Left hindlimb (tissue), 1 donor: ENCODE data around the gene MORN1.

Experiments used
- DNase-seq: peaks from one replicate; pipeline ENCODE4 v3.0.0-alpha.2; 2018

The MORN1 gene

DNA sequence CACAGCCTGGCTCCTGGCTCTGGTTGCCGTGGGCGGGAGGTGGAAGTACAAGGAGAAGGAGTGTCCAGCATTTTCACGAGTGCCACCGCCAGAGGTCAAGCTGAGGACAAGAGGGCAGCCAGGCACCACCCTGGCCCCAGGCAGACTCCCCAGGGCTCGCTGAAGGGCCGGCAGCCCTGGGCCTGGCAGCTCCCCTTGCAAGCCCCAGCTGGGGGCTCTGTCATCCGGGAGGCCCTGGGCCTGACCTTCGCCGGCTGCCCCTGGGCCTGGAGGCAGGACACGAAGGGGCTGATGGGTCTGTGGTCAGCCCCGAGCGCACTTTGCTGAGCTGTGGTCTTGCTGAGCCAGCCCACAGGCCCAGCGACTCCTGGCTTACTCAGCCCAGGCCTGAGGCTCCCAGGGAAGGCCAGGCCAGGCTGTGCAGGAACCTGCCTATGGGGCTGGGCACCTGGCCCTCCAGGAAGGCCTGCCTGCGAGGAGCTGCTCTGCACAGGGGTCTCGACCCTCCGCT lies 74.8 kb downstream of the MORN1 start:
- no peak for DNase-seq

DNA sequence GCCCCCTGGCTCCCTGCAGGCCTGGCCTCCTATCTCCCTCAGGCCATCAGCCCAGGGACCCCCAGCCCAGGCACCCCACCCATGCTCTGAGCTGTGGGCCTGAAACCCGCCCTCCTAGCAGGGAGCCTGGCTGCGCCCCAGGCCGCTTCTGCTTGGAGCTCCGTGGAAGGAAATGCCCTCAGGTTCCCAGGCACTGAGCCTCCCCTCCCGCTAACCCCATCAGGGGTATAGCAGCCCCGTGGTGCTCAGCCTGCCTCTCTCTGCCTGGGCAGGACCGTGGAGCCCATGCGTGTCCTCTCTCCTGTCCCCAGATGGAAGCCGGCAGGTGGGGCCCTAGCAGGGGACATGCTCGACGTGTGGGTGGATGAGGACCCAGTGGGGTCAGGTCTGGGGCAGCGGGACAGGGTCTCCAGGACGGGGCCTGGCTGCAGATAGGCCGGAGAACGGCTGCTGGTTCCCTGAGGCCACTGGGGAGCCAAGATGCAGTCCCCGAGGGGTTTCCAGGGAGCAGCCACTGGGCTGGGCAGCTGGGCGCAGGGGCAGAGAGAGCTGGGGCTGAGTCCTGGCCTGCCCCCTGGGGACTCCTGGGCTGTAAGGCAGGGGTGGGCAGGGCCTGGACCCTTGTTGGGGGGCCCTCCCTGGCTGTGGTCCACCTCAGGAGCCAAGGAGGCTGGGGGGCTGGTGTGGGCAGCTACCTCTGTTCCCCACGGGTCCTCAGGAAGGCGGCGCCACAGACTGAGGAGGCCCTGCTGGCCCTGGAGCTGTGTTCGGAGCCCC lies 75.5 kb downstream of the MORN1 start:
- DNase-seq, result no peak

DNA sequence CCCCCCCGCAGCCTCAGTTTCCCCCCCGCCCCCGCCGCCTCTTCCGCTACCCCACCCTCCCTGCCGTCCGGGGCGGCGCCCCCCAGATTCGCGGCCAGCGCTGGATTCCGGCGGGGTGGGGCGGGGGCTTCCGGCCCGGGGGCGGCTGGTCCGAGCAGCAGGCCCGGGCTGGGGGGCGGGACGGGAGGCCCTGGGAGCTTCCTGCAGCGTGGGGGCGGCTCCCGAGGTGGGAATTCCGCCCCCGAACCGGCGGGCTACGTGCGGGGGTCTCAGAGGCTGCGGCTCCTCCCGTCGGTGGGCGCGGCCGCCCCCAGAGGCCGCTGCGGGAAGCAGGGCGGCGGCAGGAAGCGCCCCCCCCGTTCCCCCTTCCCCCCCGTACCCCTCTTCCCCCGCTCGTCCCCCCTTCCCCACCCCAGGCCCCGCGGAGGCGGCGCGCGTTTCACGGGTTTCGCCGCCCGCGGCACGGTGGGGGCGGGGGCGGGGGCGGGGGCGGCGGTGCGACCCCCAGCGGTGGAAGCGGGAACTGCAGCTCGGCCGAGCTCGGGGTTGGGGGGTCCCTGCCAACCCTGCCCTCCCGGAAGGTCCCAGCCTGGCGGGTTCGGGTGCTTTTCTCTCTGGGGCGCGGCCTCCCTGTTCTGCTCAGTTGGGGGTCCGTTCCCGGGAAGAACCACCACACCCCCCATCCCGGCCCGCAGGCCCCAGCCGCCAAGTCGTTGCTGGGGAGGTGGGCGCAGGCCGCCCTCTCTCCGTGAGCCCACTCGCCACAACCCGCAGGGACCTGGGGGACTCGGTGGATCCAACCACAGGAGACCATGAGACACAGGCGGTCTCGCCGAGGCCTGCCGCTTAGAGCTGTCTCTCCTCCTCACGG lies 76.3 kb downstream of the MORN1 start:
- DNase-seq, result peak; percentile 90

DNA sequence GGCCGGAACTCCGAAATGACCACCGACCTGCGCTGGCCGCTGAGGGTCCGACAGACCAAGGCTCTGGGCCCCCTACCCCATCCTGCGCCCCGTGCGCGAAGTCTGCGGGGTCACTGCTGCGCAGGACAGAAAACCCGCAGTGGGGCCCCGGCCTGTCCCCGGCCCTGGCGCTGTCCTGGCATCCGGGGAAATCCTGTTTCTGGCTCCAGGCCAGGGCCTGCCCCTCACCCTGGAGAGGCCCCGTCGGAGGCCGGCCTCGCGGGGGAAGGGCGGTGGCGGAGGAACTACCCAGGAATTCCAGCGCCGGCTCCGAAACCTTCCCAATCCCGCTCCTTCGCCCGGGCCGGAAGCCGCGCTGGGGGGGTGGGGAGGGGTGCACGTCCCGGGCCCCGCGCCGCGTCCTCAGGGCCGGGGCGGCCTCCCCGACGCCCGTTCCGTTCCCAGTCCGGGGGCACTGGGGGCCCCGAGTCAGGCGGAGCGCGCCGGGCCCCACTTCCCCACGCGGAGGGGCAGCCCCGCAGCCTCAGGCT lies 77.0 kb downstream of the MORN1 start:
- DNase-seq, result peak; percentile 88

DNA sequence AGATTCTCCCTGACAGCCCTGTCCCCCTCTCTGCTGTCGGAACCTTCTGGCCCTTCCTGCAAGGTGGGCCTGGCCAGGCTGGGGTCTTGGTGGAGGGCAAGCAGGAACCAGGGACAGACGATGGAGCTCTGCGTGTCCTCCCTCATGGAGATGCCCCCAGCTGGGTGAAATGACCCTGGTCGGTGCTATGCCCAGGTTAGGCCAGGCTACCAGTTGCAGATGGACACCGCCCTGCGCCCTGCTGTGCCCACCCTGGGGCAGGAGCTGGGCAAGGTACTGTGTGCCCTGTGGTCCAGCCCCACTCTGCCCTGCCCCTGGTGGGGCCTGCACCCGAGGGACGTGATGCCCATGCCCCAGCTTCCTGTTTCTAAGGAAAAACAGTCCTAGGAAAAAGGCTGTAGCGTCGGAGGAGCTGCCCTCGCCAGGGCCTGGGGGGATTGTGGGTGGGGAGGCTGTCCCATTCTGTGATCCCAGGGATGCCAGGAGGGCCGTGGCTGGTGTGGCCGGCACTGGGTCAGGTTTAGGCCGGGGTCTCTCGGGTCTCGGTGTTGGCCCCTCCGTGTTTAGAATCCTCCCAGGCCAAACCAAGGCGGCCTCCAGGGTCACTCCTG lies 77.6 kb downstream of the MORN1 start:
- DNase-seq, result no peak

DNA sequence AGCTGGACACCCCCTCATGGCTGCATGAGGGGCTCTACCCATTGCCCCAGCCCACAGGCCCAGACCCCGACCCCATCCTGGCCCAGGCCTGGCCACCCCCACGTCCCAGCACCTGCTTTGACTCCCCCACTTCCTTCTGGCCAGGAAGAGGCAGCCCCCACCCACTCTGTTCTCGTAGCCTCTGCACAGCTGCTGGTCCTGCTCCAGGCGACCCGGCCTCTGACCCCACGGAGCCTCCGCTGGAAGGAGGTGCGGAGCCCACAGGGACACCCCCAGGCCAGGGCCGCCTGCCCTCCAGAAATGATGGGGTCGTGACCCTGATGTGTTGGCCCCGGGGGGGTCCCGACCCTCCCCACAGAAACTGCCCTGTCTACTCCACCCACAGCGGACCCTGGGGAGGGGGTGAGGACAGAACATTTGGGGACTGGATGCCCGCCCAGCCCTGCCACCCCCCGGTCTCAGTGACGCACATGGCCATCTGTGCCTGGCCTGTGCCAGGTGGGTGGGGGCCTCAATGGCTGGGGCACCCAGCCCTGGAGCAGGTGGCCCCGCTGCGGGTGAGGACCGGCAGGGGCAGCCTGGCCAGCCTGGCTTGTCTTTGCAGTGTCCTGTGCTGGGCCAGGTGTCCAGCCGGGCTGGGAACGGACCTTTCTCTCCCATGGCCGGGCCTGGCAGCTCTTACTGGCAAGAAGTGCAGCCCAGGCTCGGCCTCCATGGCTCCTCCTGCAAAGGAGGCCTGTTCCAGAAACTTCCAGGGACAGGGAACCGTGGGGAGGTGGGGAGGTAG lies 78.6 kb downstream of the MORN1 start:
- peak; percentile 77 for DNase-seq

DNA sequence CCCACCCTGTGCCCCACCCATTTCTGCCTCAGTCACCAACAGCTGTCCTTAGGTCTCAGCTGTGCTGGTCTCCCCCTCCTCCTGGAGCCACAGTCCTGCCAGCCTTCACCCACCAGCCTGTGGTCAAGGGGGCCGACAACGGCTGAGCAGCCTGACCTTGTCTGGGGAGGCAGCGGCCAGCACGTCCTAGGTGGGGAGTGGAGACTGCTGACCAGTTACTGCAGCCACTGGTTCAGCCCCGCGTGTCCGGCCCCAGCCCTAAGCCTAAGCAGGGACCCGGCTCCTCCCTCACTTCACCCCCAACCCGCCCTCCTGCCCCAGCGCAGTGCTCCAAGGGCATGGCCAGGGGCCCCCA lies 79.2 kb downstream of the MORN1 start:
- no peak for DNase-seq

DNA sequence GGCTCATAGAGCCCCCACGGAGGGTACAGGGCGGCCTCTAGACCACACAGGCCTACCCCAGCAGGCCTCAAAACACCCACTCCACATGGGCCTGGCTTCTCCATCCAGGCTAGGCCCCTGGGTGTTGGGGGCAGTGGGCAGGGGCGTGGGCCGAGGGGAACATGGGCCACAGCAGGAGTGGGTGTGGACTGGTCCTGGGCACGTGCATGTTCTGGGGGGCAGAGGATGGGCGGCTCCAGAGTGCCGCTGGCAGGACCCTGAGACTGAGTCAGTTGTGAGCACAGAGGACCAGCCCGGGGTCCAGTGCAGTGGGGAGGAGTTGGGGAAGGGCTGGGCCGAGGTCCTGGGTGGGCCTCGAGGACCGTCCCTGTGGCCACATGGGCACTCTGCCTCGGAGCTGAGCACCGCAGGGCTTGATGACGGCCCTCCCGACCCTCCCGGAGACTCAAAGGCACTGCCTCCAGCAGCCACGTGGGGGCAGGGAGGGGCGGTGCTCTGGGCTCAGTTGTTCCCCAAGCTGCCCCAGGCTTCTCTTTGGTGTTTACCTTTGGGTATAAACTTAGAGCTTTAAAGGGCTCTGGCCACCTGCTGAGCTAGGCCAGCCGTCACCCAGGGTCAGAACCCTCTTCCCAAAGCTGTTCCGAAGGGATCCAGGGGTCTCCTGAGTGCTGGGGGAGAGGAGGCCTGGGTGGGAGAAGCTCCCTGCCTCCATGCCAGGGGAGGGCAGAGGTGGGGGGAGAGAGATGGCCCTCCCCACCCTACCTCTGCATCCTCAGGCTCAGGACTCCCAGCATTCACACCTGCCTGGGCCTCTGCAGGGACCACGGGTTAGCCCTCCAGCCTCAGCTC lies 79.9 kb downstream of the MORN1 start:
- peak; percentile 82 for DNase-seq

DNA sequence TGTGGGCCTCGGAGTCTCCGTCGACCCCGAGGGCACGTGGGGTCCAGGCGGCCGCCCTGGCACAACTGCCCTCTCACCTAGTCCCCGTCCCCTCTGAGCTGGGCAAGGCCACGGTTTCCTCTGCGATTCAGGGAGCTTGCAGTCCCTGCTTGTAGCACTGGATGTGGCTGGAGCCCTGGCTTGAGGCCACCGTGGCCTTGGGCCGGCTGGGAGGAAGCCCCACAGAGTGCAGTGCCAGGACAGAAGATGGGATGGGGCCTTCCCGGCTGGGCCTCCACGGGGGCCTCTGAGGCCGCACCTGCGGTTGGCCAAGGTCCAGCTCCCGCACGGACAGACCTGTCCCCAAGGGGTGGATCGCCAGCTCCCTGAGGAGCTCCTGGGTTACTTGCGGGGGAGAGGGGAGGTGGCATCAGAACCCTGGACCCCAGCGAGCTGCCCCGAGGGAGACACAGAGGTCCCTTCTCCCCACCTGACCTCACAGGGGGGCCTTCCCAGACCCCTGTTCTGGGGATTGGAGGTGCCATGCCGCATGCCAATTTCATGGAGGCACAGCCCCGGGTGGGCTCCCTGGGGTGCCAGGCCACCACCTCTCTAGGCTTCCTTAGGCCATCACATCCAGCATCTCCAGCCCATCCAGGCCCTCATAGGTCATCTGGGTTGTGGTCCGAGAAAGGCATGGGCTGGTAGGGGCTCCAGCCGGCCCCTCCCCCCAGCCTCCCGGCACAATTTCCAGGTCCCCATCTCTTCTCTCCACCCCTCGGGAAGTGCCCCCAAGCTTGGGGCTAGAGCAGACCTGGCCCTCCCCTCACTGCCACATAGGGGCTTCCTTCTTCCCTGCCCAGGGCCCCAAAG lies 80.8 kb downstream of the MORN1 start:
- no peak for DNase-seq

DNA sequence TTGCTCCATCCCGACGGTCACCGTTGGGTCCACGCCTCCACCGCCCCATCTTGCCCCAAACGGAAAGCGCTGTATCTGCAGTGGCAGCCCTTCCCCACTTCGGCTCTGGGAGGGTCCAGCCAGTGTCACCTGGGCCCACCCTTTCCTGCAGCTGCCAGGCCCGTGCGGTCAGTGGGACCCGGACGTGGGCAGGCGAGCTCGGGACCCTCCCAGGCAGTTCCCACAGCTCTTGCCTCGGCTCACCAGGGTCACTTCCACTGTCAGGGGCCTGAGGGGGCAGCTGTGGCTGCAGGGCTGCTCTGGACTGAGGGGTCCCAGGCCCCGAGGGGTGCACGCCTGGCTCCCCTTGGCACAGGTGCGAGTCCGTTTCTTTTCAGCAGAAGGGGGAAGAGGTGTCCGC lies 82.5 kb downstream of the MORN1 start:
- DNase-seq, result no peak

DNA sequence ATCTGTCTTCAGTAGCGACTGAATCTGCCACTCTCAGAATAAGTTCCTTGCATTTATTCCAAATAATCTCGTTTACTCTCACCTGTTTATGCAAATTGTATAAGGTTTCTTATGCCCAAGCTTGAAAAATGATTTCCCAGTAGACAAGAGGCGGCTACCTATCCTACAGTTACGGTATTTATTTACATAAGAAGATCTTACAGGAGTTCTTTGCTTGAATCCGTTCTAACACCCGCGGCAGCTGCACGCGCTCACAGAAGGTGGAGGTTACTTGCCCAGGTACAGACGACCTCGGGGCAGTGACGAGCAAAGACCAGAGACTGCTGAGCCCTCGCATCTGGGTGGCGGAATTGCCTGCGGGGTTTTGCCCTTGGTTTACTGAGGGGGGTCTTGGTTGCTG lies 83.4 kb downstream of the MORN1 start:
- no peak for DNase-seq

DNA sequence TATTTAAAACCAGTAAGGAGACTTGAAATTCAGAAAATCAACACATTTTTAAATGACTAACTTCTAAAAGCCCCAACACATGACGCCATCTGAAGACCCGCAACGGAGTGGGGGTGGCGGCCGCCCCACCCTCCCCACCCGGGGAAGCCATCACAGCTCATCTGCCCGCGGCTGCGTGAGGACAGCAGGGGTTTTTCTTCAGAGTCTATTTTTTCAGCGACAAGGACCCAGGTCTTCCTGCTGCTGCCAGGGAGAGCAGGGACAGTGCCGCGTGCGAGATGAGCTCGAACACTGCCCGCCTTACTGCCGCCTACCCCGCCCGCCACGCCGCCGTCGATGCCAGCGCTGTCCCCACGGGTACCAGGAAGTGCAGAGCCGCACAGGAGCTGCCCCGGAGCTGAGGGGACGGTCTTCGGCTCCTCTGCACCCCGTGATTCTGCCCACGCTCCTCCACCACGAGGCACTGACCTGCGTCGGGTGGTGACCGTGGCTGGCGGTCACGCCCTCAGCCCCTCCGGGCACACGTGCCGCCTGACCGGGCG lies 84.2 kb downstream of the MORN1 start:
- DNase-seq, result no peak

DNA sequence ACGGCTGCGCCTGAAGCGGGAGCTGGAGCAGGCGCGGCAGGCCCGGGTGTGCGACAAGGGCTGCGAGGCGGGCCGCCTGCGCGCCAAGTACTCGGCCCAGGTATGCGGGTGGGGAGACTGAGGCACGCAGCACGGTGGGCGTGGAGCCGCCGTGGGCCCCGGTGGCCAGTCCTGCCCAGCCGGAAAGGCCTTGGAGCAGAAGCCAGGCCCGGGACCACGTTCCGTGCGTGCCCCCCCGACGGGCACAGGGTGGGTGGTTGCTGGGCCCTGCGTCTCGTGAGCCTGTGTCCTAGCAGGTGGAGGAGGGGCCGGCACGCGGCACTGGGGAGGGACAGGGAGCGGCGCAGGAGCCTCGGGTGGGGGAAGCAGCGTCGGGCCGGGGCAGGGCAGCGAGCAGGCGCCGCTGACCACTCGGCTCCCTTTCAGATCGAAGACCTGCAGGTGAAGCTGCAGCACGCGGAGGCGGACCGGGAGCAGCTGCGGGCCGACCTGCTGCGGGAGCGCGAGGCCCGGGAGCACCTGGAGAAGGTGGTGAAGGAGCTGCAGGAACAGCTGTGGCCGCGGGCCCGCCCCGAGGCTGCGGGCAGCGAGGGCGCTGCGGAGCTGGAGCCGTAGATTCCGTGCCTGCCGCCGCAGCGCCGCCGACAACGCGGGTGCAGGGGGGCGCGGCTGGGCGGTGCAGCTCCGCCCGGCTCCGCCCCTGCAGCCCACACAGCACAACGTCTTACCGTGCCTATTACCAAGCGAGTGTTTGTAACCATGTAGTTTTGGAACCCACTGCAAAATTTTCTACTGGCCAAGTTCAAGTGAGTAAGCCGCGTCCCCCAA lies 85.0 kb downstream of the MORN1 start:
- DNase-seq, result no peak

DNA sequence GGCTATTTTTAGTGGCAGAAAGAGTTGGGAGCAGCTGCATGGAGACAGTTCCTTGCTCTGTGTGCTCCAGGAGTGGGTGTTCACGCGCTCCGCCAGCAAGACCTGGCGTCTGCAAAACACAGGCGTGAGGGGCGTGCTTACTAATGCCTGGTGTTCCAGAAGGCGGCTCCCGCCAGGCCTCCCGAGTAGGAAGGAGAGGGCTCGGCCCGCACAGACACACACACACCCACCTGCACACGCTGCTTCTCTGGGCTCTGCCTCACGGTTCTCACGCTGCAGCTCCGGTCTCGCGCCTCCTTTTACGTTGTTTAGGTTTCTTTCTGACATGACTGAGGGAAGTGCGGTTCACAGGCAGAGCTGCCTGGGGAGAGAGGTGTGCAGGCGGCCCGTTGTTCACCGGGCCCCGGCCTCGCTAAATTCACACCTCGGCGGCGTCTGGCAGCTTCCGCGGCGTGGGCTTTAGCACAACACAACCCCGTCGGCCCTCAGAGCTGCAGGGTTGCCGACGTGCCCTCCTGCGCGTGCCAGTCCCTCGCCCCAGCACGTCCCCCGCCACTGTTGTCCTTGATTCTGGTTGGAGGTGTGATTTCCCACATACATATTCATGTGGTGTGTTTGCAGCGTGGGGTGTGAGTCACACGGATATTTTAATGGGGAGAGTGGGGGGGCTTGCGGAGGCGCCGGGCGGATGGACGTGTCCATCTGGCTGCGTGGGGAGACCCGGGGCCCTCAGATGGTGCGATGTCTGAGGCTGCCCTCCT lies 86.3 kb downstream of the MORN1 start:
- DNase-seq, result peak; percentile 83

DNA sequence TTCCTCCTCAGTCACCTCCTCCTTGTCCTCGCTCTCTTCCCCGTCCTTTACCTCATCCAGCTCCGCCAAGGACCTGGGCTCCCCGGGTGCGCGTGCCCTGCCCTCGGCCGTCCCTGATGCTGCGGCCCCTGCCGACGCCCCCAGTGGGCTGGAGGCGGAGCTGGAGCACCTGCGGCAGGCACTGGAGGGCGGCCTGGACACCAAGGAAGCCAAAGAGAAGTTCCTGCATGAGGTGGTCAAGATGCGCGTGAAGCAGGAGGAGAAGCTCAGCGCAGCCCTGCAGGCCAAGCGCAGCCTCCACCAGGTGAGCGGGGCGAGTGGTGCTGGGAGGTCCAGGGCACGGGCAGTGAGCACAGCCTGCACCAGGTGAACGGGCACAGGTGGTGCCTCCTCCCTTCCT lies 87.1 kb downstream of the MORN1 start:
- no peak for DNase-seq

DNA sequence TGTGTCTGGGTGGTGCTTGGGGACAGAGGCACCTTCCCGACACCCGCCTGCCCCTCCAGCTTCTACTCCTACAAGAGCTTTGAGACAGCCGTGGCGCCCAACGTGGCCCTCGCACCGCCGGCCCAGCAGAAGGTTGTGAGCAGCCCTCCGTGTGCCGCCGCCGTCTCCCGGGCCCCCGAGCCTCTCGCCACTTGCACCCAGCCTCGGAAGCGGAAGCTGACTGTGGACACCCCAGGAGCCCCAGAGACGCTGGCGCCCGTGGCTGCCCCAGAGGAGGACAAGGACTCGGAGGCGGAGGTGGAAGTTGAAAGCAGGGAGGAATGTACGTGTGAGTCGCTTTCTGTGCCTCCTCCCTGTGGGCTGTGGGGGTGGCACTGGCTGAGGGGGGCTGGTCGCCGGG lies 87.6 kb downstream of the MORN1 start:
- DNase-seq, result no peak

DNA sequence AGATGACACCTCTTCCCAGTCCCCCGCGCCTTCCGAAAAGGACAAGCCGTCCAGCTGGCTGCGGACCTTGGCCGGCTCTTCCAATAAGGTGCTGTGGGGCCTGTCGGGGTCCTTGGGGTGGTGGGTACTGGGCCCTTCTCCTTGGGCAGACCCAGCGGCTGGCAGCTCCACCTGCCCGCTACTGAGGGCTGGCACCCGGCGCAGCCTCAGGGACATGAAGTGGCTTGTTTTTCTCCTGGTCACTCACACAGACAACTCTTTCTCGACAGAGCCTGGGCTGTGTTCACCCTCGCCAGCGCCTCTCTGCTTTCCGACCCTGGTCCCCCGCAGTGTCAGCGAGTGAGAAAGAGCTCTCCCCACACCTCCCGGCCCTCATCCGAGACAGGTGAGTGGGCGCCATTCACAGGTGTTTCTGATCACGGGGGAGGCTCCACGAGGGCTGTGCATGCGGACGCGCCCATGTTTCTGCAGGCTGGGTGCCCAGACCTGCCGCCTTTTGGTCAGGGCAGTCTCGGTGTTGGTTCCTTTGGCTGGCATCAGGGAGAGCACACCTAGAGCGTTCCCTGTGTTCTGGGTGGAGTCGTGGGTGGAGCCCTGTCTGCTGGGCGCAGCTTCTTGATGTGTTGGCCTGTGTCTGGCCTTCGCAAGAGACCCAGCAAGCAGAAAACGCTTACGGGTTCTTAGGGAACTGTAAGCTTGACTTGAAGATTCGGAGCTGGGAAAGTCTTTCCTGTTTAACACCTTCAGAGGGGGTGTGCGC lies 88.2 kb downstream of the MORN1 start:
- no peak for DNase-seq
